ENCODE measurements around the gene ZNF638.

Gene ZNF638

GRCh38 chr2:71388214-71388613, 56.6 kb downstream of the ZNF638 start:
- no peak for ATAC-seq

GRCh38 chr2:71389384-71390072, 57.9 kb downstream of the ZNF638 start:
- TF ChIP-seq RARB (CRISPR knock-in tag; IDR thresholded peaks at IDR 0.05) (no peak), CSDC2 (CRISPR knock-in tag; IDR thresholded peaks at IDR 0.05) (no peak), ARNTL (CRISPR knock-in tag; IDR thresholded peaks at IDR 0.05; ENCODE audit: borderline replicate concordance, low read depth) (no peak), ZFP30 (CRISPR knock-in tag; IDR thresholded peaks at IDR 0.05) (no peak), TCF4 (CRISPR knock-in tag; IDR thresholded peaks at IDR 0.05; ENCODE audit: borderline replicate concordance) (no peak), TOX (CRISPR knock-in tag; IDR thresholded peaks at IDR 0.05; ENCODE audit: borderline replicate concordance) (no peak), SNAI2 (CRISPR knock-in tag; IDR thresholded peaks at IDR 0.05) (no peak), BACH2 (CRISPR knock-in tag; IDR thresholded peaks at IDR 0.05; ENCODE audit: borderline replicate concordance) (no peak), CSRNP3 (CRISPR knock-in tag; IDR thresholded peaks at IDR 0.05) (no peak), ZNF70 (CRISPR knock-in tag; IDR thresholded peaks at IDR 0.05) (no peak), ESRRG (CRISPR knock-in tag; IDR thresholded peaks at IDR 0.05) (no peak), ISL1 (CRISPR knock-in tag; IDR thresholded peaks at IDR 0.05) (no peak)
- TF ChIP-seq, protein P1, sequence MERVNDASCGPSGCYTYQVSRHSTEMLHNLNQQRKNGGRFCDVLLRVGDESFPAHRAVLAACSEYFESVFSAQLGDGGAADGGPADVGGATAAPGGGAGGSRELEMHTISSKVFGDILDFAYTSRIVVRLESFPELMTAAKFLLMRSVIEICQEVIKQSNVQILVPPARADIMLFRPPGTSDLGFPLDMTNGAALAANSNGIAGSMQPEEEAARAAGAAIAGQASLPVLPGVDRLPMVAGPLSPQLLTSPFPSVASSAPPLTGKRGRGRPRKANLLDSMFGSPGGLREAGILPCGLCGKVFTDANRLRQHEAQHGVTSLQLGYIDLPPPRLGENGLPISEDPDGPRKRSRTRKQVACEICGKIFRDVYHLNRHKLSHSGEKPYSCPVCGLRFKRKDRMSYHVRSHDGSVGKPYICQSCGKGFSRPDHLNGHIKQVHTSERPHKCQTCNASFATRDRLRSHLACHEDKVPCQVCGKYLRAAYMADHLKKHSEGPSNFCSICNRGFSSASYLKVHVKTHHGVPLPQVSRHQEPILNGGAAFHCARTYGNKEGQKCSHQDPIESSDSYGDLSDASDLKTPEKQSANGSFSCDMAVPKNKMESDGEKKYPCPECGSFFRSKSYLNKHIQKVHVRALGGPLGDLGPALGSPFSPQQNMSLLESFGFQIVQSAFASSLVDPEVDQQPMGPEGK (CRISPR knock-in tag; IDR thresholded peaks at IDR 0.05; ENCODE audit: borderline replicate concordance), result no peak
- ATAC-seq, result no peak

More at GRCh38 chr2:71388214-71388613, 56.6 kb downstream of the ZNF638 start:
- TF ChIP-seq ZC3H10 (CRISPR knock-in tag; IDR thresholded peaks at IDR 0.05) (no peak), ZNF8 (CRISPR knock-in tag; IDR thresholded peaks at IDR 0.05) (no peak)
- TF ChIP-seq, protein P2, sequence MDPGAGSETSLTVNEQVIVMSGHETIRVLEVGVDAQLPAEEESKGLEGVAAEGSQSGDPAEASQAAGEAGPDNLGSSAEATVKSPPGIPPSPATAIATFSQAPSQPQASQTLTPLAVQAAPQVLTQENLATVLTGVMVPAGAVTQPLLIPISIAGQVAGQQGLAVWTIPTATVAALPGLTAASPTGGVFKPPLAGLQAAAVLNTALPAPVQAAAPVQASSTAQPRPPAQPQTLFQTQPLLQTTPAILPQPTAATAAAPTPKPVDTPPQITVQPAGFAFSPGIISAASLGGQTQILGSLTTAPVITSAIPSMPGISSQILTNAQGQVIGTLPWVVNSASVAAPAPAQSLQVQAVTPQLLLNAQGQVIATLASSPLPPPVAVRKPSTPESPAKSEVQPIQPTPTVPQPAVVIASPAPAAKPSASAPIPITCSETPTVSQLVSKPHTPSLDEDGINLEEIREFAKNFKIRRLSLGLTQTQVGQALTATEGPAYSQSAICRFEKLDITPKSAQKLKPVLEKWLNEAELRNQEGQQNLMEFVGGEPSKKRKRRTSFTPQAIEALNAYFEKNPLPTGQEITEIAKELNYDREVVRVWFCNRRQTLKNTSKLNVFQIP (CRISPR knock-in tag; IDR thresholded peaks at IDR 0.05; ENCODE audit: borderline replicate concordance, low read depth), result no peak

DNA sequence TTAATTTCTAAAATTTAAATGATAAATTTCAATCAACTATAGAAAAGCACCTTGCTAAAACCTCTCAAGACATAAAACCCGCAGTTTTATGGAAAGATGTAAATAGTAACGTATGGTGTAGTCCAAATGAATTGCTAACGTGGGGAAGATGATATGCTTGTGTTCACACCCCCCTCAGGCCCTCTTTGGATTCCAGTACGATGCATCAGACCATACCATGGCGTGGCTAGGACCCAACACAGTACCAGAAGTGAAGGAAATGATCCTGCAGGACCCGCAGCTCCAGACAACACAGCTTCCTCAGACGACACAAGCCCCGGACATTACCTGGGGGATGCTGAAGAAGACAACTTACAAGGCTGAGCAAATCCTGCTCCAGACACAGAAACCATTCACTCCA, 61.6 kb downstream of the ZNF638 start:
- no peak for ATAC-seq
- no peak for TF ChIP-seq PPARA (CRISPR knock-in tag; IDR thresholded peaks at IDR 0.05; ENCODE audit: borderline replicate concordance)
- no peak for TF ChIP-seq ZC3H10 (CRISPR knock-in tag; IDR thresholded peaks at IDR 0.05)
- no peak for TF ChIP-seq ZNF70 (CRISPR knock-in tag; IDR thresholded peaks at IDR 0.05)
- no peak for TF ChIP-seq ZNF565 (CRISPR knock-in tag; conservative IDR thresholded peaks at IDR 0.05; ENCODE audit: low read depth)
- TF ChIP-seq ARNTL (CRISPR knock-in tag; IDR thresholded peaks at IDR 0.05; ENCODE audit: borderline replicate concordance, low read depth), result no peak
- TF ChIP-seq, protein P3, sequence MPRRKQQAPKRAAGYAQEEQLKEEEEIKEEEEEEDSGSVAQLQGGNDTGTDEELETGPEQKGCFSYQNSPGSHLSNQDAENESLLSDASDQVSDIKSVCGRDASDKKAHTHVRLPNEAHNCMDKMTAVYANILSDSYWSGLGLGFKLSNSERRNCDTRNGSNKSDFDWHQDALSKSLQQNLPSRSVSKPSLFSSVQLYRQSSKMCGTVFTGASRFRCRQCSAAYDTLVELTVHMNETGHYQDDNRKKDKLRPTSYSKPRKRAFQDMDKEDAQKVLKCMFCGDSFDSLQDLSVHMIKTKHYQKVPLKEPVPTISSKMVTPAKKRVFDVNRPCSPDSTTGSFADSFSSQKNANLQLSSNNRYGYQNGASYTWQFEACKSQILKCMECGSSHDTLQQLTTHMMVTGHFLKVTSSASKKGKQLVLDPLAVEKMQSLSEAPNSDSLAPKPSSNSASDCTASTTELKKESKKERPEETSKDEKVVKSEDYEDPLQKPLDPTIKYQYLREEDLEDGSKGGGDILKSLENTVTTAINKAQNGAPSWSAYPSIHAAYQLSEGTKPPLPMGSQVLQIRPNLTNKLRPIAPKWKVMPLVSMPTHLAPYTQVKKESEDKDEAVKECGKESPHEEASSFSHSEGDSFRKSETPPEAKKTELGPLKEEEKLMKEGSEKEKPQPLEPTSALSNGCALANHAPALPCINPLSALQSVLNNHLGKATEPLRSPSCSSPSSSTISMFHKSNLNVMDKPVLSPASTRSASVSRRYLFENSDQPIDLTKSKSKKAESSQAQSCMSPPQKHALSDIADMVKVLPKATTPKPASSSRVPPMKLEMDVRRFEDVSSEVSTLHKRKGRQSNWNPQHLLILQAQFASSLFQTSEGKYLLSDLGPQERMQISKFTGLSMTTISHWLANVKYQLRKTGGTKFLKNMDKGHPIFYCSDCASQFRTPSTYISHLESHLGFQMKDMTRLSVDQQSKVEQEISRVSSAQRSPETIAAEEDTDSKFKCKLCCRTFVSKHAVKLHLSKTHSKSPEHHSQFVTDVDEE (CRISPR knock-in tag; IDR thresholded peaks at IDR 0.05), result no peak
- TF ChIP-seq OSR1 (CRISPR knock-in tag; IDR thresholded peaks at IDR 0.05), result no peak
- TF ChIP-seq TCF4 (CRISPR knock-in tag; IDR thresholded peaks at IDR 0.05; ENCODE audit: borderline replicate concordance), result no peak
- TF ChIP-seq, protein P1 (CRISPR knock-in tag; IDR thresholded peaks at IDR 0.05; ENCODE audit: borderline replicate concordance), result no peak
- no peak for TF ChIP-seq BACH2 (CRISPR knock-in tag; IDR thresholded peaks at IDR 0.05; ENCODE audit: borderline replicate concordance)
- TF ChIP-seq ZNF8 (CRISPR knock-in tag; IDR thresholded peaks at IDR 0.05), result no peak
- TF ChIP-seq ISL1 (CRISPR knock-in tag; IDR thresholded peaks at IDR 0.05), result no peak
- no peak for TF ChIP-seq ZFP30 (CRISPR knock-in tag; IDR thresholded peaks at IDR 0.05)
- TF ChIP-seq ESRRG (CRISPR knock-in tag; IDR thresholded peaks at IDR 0.05), result no peak
- no peak for TF ChIP-seq CSRNP3 (CRISPR knock-in tag; IDR thresholded peaks at IDR 0.05)
- no peak for TF ChIP-seq CSDC2 (CRISPR knock-in tag; IDR thresholded peaks at IDR 0.05)
- no peak for TF ChIP-seq TOX (CRISPR knock-in tag; IDR thresholded peaks at IDR 0.05; ENCODE audit: borderline replicate concordance)
- TF ChIP-seq RARB (CRISPR knock-in tag; IDR thresholded peaks at IDR 0.05), result no peak
